ENCODE measurements around the gene LASP1.

- TF ChIP-seq CTCF (IDR thresholded peaks at IDR 0.05): no peak
- TF ChIP-seq EP300 (IDR thresholded peaks at IDR 0.05; ENCODE audit: borderline replicate concordance in 1 of 2, low read depth in 1 of 2, low read length in 1 of 2): no peak; a peak in 1 of 4 replicates
- TF ChIP-seq YY1 (IDR thresholded peaks at IDR 0.05; ENCODE audit: low read depth): no peak
Measured at GRCh38 chr17:38922538-38923297, 52.9 kb downstream of the LASP1 start.

Data from SK-N-SH (cell line).